Mucosa of descending colon (tissue), 3 donors: Measurements from ENCODE around the gene DCDC2B. TPM values are rescaled to one million over a fixed set of nuclear protein-coding genes. Genes with fewer than 3 reads are reported as not detected.
"Not testable (repeated sequence)": the region's sequence is repeated elsewhere in the genome, so short reads cannot be mapped to it uniquely, and the experiment has no call there.

Experiments used
- ATAC-seq: fragments of 200-7000 bp; cut with Tn5 transposase; one replicate; pipeline ENCODE4 v1.9.1; 2020; ENCODE audit warnings: mild to moderate bottlenecking, moderate library complexity
- DNase-seq, 3 donors: peaks; one replicate each; pipeline ENCODE4 v3.0.0-alpha.2; 2020
- H3K36me3 ChIP-seq: fragments of 200-600 bp; one replicate; pipeline ENCODE4 v1.8.0; 2021; ENCODE audit warnings: low read depth, mild to moderate bottlenecking
- H3K4me1 ChIP-seq: fragments of 200-600 bp; one replicate; pipeline ENCODE4 v1.8.0; 2021; ENCODE audit warnings: low read depth, mild to moderate bottlenecking
- H3K4me3 ChIP-seq: fragments of 200-600 bp; one replicate; pipeline ENCODE4 v1.8.0; 2021; ENCODE audit warnings: mild to moderate bottlenecking
- H3K9me3 ChIP-seq: fragments of 200-600 bp; one replicate; pipeline ENCODE4 v1.8.0; 2021; ENCODE audit warnings: mild to moderate bottlenecking
- intact Hi-C, 2 donors: fragments of 100-400 bp; cut with DNase I in 1 of 2; cut with micrococcal nuclease in 1 of 2; formaldehyde crosslinking; loops; one replicate each; pipeline versions ENCODE4 v1.11.0 to v1.11.1; 2022; cut with DNase I, micrococcal nuclease
- long read RNA-seq, 2 donors: library from polyadenylated mRNA; unstranded; transcript quantifications; one replicate each; pipeline ENCODE4 v2.0.0, GENCODE V29; 2019 to 2021
- total RNA-seq, 3 donors: library from RNA; stranded (reverse); fragmentation: NEBNext Ultra II Directional in 2 of 3; extraction: Animal tissue kit (Norgen Biotek cat#: 25700) in 2 of 3; gene quantifications; one replicate each; pipeline versions ENCODE4 v1.2.1 to v1.2.4, GENCODE V29; 2021 to 2023
- TF ChIP-seq, protein P1 (sequence below): fragments of 200-600 bp; IDR thresholded peaks from one replicate; pipeline ENCODE4 v1.8.0; 2022; ENCODE audit warnings: antibody characterized with exemption, mild to moderate bottlenecking
- donor health status: DM: no; HTN: no; CAD: no; lungs with moderate emphysema.
- donor health status: DM: no; HTN: no; CAD: no.
- donor health status: DM: no; HTN: yes; CAD: no.

Gene DCDC2B
- total RNA-seq = not detected
- long read RNA-seq, donor 1, partial matches to known transcripts = 0 of 6 reads
- long read RNA-seq, donor 1, other reads (novel, unspliced or antisense) = 6 of 6 reads
- long read RNA-seq, donor 2, partial matches to known transcripts = 0 of 1 reads
- long read RNA-seq, donor 2, other reads (novel, unspliced or antisense) = 1 of 1 reads

- ATAC-seq = peak; percentile 81
- H3K9me3 ChIP-seq = no peaks in the 10 kb centered on the region
- TF ChIP-seq, protein P1, sequence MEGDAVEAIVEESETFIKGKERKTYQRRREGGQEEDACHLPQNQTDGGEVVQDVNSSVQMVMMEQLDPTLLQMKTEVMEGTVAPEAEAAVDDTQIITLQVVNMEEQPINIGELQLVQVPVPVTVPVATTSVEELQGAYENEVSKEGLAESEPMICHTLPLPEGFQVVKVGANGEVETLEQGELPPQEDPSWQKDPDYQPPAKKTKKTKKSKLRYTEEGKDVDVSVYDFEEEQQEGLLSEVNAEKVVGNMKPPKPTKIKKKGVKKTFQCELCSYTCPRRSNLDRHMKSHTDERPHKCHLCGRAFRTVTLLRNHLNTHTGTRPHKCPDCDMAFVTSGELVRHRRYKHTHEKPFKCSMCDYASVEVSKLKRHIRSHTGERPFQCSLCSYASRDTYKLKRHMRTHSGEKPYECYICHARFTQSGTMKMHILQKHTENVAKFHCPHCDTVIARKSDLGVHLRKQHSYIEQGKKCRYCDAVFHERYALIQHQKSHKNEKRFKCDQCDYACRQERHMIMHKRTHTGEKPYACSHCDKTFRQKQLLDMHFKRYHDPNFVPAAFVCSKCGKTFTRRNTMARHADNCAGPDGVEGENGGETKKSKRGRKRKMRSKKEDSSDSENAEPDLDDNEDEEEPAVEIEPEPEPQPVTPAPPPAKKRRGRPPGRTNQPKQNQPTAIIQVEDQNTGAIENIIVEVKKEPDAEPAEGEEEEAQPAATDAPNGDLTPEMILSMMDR = no peak
- no peaks in the 10 kb centered on the region for H3K36me3 ChIP-seq
- H3K4me3 ChIP-seq = no peak within 1 kb of the TSS
- DNase-seq = peak; percentile 89 to 96 (median 91)
- peaks cover 16% of the 10 kb centered on the region for H3K4me1 ChIP-seq
- intact Hi-C loops = no loop called here
Observed at GRCh38 chr1:32208891-32209328, at the start of gene DCDC2B. TSS of gene DCDC2B (plus strand) at chr1:32209089. CDS start at chr1:32209094, 5 bp downstream.

- TF ChIP-seq, protein P1 = no peak
- H3K4me3 ChIP-seq = no peak overlapping the region
- DNase-seq (no peak), ATAC-seq (no peak)
- H3K9me3 ChIP-seq = no peaks in the 10 kb centered on the region
- no peaks in the 10 kb centered on the region for H3K4me1 ChIP-seq
- H3K36me3 ChIP-seq = peaks cover 14% of the 10 kb centered on the region
- intact Hi-C loops = no loop called here
Observed at GRCh38 chr1:32159189-32159588, 49.7 kb upstream of the DCDC2B start.

GRCh38 chr1:32163405-32163804 is 45.5 kb upstream of the DCDC2B start:
- ATAC-seq (no peak), DNase-seq (no peak)
- H3K9me3 ChIP-seq = no peaks in the 10 kb centered on the region
- peaks cover 10% of the 10 kb centered on the region for H3K36me3 ChIP-seq
- TF ChIP-seq, protein P1 = no peak
- intact Hi-C loops = no loop called here
- H3K4me1 ChIP-seq = no peaks in the 10 kb centered on the region
- no peak overlapping the region for H3K4me3 ChIP-seq

- H3K4me1 ChIP-seq, H3K4me3 ChIP-seq, DNase-seq, ATAC-seq, intact Hi-C loops, H3K36me3 ChIP-seq, H3K9me3 ChIP-seq: not testable (repeated sequence)
Observed at GRCh38 chr1:32165633-32166032, 43.3 kb upstream of the DCDC2B start.

DNA sequence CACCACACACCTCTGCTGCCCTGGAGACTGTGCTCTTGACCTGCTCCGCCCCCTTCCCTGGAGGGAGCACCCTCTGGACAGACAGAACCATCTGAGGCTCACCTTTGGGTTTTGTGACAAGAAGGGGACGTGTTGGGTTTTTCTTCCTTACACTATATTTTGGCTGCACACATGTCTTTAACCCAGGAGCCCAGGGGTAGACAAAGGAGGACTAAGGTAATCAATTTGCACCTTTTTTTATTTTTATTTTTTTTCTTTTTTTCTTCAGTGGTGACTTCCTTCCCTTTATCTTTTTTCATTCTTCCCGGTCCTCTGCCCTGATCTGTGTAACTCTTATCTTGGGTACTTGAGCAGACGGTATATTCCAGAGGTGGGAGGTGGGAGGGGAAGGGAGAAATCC is 37.9 kb upstream of the DCDC2B start:
- ATAC-seq (no peak), DNase-seq (no peak)
- no peaks in the 10 kb centered on the region for H3K4me1 ChIP-seq
- TF ChIP-seq, protein P1 = no peak
- no peaks in the 10 kb centered on the region for H3K9me3 ChIP-seq
- peaks cover 4% of the 10 kb centered on the region for H3K36me3 ChIP-seq
- intact Hi-C loops = no loop called here
- no peak overlapping the region for H3K4me3 ChIP-seq

- Histone ChIP-seq H3K4me1 (peaks cover 5% of the 10 kb centered on the region), H3K36me3 (no peaks in the 10 kb centered on the region), H3K4me3 (no peak overlapping the region), H3K9me3 (no peaks in the 10 kb centered on the region)
- ATAC-seq (no peak), DNase-seq (no peak)
- intact Hi-C loops = no loop called here
- TF ChIP-seq, protein P1 = no peak
Observed at GRCh38 chr1:32172621-32173245, 36.2 kb upstream of the DCDC2B start.
